Measurements from ENCODE around the gene HLA-C.
"Not testable (repeated sequence)": the region's sequence is repeated elsewhere in the genome, so short reads cannot be mapped to it uniquely, and the experiment has no call there.

The HLA-C gene

GRCh38 chr6:31270788-31271640 is 878 bp downstream of the HLA-C start:
- in situ Hi-C loops (cut with HindIII; ENCODE audit: low sequenced_read_pairs) = no loop called here

DNA sequence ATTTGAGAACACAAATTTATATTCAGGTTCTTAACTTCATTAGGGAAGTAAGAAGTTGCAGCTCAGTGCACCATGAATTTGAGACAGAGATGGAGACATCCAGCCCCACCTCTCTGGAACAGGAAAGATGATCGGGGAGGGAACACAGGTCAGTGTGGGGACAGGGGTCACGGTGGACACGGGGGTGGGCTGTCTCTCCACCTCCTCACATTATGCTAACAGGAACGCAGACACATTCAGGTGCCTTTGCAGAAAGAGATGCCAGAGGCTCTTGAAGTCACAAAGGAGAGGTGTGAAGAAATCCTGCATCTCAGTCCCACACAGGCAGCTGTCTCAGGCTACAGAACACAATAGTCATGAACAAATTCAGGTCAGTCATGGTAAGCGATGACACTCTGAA is 3.1 kb downstream of the HLA-C start:
- in situ Hi-C loops (cut with HindIII; ENCODE audit: low sequenced_read_pairs) = no loop called here

GRCh38 chr6:31268369-31268765 is 3.5 kb downstream of the HLA-C start:
- in situ Hi-C loops (cut with HindIII; ENCODE audit: low sequenced_read_pairs) = no loop called here

DNA sequence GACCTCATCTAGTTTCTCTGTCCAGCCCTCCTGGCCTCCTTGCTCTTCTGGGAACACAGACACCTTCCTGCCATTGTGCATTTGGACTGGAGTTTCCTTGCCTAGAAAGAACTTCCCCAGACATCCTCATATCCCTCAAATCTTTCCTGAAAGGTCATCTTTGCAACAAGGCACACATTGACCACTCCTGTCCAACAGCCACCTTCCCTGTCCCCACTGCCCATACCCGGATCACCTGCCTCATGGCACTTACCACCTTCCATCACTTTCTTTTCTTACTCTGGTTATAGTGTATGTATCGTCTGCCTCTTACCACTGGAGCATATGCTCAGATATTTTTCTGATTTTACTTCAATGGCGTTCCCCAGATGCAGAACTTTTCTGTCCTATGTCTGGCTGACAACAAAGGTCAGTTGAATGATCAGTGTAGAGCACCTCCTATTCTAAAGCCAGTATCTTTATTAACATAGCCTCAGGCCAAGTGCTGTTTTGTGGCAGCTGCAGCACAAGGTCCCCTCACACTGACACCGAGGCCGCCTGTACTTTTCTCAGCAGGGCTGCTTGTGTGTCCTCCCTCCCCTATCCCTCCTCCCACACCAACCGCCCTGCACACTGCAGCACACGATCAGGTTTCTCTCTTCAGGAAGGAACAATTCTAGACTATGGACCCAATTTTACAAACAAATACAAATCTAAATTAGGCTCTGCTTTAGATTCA is 4.1 kb downstream of the HLA-C start:
- in situ Hi-C loops (cut with HindIII; ENCODE audit: low sequenced_read_pairs) = no loop called here

DNA sequence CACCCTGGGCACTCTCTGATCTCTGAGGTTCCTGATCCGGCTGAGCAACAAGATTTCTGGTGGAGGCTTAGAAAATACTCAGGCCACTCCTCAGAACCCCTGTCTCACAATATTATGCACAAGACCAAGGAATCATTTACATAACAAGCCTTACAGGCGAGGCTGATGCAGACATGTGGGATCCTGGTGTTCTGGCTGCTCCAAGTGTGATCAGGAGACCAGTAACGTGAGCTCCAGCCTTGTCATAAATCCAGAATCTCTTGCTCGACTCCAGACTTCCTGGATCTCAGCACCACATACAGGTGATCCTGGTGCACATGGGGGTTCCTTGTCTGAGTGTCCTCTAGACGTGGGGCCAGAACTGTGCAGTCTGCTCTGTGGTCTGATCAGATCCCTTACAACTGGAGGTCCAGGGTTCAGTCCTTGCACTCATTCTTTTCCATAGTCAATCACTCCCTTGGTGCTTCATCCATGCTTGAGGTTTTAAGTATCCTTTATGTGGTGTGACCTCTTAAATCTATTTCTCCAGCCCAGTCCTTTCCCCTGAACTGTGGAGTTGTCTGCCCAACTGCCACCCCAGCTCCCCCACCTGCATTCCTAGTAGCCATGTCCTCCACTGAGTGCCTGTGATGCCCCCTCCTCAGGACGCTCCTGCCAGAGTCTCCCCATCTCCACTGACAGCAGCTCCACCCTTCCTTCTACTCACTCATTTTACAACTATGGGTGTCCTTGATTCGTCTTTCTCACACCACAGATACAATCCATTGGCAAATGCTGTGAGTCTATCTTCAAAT is 5.1 kb downstream of the HLA-C start:
- in situ Hi-C loops (cut with HindIII; ENCODE audit: low sequenced_read_pairs) = no loop called here

- in situ Hi-C loops (cut with HindIII; ENCODE audit: low sequenced_read_pairs) = no loop called here
These were observed 6.0 kb downstream of the HLA-C start for GRCh38 chr6:31265926-31266325.

DNA sequence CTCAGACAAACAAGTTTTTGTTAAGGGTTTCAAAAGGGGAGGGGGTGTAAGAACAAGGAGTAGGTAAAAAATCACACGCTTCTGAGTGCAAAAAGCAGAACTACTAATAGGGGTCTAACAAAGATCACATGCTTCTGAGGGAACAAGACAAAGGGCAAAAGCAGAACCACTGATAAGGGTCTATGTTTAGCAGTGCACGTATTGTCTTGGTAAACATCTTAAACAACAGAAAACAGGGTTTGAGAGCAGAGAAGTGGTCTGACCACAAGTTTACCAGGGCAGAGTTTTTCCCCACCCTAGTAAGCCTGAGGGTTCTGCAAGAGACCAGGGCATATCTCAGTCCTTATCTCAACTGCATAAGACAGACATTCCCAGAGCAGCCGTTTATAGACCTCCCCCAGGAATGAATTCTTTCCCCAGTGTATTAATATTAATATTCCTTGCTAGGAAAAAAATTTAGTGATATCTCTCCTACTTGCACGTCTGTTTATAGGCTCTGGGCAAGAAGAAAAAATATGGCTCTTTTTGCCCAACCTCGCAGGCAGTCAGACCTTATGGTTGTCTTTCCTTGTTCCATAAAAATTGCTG is 8.5 kb downstream of the HLA-C start:
- in situ Hi-C loops (cut with HindIII; ENCODE audit: low sequenced_read_pairs) = not testable (repeated sequence)

GRCh38 chr6:31259995-31260394 is 11.9 kb downstream of the HLA-C start:
- in situ Hi-C loops (cut with HindIII; ENCODE audit: low sequenced_read_pairs) = not testable (repeated sequence)

DNA sequence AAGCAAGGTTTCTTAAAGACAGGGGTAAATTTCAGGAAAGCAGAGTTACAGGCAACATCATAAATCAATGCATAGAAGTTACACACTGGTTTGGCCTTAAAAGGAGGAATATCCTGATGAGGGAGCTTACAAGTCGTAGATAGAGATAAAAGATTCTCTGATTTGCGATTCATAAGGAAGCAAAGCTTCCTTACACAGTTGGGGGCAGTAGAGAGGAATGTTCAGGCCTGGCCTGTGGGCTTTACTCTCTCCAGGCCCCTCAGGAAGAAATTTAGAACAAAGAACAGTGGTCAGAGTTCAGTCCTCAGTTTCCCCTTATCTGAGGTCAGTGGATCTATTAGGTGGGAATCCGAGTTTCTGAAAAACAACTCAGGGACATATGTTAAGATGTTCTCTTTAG is 19.3 kb downstream of the HLA-C start:
- in situ Hi-C loops (cut with HindIII; ENCODE audit: low sequenced_read_pairs) = no loop called here

DNA sequence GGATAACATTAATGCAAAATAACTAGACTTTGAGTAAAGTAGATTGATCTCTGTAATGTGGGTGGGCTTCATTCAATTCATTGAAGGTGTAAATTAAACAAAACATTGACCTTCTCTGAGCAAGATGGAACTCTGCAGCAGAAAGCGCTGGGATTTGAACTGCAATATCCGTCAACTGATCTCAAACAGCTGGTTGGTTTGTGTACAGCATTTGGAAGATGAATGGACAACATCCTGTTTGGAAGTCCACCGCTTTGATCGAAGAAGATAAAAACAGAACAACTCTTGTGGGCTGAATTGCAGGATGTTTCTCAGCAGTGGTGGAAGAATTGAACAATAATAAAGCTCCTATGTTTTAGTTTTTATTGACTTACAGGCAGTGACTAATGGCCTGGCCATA is 20.6 kb downstream of the HLA-C start:
- in situ Hi-C loops (cut with HindIII; ENCODE audit: low sequenced_read_pairs) = no loop called here

GRCh38 chr6:31249184-31249583 is 22.7 kb downstream of the HLA-C start:
- in situ Hi-C loops (cut with HindIII; ENCODE audit: low sequenced_read_pairs) = loop anchor here (10.0 to 25.0 kb wide), 2 partner anchors 66 to 112 kb away; partner anchors contain the start of gene PSORS1C2

- in situ Hi-C loops (cut with HindIII; ENCODE audit: low sequenced_read_pairs) = loop anchor here (10.0 to 25.0 kb wide), 2 partner anchors 67 to 111 kb away; partner anchors contain the start of gene PSORS1C2
These were observed 24.1 kb downstream of the HLA-C start for GRCh38 chr6:31247813-31248212.

- in situ Hi-C loops (cut with HindIII; ENCODE audit: low sequenced_read_pairs) = loop anchor here (10.0 to 25.0 kb wide), 2 partner anchors 69 to 109 kb away; partner anchors contain the start of gene PSORS1C2
These were observed 25.8 kb downstream of the HLA-C start for GRCh38 chr6:31246051-31246521.

DNA sequence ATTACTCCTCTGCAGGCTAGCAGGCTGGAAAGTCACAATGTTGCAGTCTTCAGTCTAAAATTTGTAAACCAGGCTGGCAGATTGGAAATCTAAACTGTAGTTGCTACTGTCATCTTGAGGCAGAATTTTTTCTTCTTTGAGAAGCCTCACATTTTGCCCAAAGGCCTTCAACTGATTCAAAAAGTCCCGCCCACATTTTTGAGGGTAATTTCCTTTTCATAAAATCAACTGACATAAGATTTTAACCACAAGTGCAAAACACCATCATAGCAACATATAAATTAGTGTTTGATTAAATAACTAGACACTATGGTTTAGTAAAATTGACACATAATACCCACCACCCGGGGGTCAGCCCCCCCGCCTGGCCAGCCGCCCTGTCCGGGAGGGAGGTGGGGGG is 28.4 kb downstream of the HLA-C start:
- in situ Hi-C loops (cut with HindIII; ENCODE audit: low sequenced_read_pairs) = loop anchor here (10.0 to 25.0 kb wide), 2 partner anchors 71 to 106 kb away; partner anchors contain the start of gene PSORS1C2

DNA sequence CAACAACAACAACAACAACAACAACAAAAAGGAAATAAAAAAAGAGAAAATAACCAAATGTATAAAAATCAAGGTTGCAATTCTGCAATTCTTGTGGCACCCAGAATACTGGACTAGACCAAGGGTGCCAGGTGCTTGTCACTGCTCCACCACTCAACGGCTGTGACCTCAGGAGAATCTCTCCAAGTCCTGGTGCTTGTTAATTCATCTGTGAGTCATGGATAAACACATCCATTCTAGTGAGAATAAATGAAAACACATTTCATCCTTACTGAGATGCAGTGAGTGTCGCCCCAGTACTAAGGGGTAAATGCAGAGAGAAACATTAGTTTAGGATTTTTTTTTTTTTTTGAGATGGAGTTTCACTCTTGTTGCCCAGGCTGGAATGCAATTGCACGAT is 32.0 kb downstream of the HLA-C start:
- in situ Hi-C loops (cut with HindIII; ENCODE audit: low sequenced_read_pairs) = loop anchor here (10.0 to 25.0 kb wide), 2 partner anchors 75 to 103 kb away; partner anchors contain the start of gene PSORS1C2

GRCh38 chr6:31234101-31234500 is 37.8 kb downstream of the HLA-C start:
- in situ Hi-C loops (cut with HindIII; ENCODE audit: low sequenced_read_pairs) = loop anchor here (25.0 kb wide), 1 partner anchor 97 kb away; the partner anchor contains the start of gene PSORS1C2

GRCh38 chr6:31228476-31228875 is 43.4 kb downstream of the HLA-C start:
- in situ Hi-C loops (cut with HindIII; ENCODE audit: low sequenced_read_pairs) = loop anchor here (25.0 kb wide), 1 partner anchor 91 kb away; the partner anchor contains the start of gene PSORS1C2

DNA sequence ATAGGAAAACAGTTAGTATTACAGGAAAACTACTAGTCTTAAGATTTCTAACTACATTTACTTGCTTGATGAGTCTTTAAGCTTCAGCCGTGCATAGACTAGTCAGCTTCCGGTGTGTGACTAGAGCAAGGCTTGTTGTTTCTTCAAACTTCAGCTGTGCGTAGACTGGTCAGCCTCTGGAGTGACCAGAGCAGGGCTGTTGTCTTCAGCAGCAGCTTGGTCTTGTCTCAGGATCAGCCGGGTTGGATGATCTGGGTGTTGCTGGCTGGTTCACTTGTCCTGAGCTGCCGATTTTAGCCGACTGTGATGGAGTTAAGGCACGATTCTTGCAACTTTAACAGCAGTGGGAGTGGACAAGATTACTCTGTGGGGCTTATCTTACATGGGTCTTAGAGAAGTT is 44.7 kb downstream of the HLA-C start:
- in situ Hi-C loops (cut with HindIII; ENCODE audit: low sequenced_read_pairs) = loop anchor here (25.0 kb wide), 1 partner anchor 90 kb away; the partner anchor contains the start of gene PSORS1C2

DNA sequence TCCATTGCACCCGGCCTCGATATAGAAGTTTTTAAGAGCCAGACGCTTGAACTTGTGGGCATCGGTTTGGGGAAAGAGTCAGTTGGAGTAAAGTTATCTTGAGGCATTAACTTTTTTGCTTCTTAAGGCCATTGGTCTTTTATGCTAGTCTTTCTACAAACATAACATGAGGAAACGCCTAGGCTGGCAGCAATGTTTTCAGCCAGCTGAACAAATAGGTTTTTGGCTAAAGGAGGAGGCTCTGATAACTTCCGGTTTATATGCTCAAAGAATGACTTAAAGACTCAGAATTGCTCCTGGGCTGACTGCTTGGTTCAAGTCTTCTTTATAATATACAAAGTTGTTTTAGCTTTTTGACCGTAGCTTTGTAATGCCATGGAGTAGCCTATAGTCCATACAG is 46.2 kb downstream of the HLA-C start:
- in situ Hi-C loops (cut with HindIII; ENCODE audit: low sequenced_read_pairs) = loop anchor here (25.0 kb wide), 1 partner anchor 88 kb away; the partner anchor contains the start of gene PSORS1C2

DNA sequence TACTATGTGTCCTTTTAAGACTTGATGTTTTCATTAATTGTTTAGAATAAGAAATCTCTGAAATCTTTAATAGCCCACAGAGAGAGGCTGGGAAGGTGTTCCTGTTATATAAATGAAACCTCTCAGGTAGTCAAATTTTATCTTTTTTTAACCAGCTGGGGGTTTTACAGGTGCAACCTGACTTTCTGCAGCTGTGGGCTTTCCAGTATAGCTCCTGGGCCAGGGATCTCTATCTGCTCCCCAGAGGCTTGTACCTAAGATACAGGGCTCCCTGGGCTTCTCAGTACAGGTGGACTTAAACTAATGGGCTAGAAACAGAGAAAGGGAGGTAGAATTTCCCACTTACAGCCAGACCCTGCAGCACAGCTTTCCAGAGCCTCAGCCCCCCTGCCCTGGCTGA is 49.4 kb downstream of the HLA-C start:
- in situ Hi-C loops (cut with HindIII; ENCODE audit: low sequenced_read_pairs) = no loop called here
